Hematopoietic multipotent progenitor cell treated with erythropoietin and hydrocortisone succinate and interleukin-3 and kit ligand, for 17 days (in vitro differentiated cells): ENCODE data around the gene ADAMTS13.
A peak's percentile ranks its signal among the peaks of the same experiment; 100 is the strongest.
"Not testable (repeated sequence)": the region's sequence is repeated elsewhere in the genome, so short reads cannot be mapped to it uniquely, and the experiment has no call there.

Source experiments
- DNase-seq: peaks from one replicate; pipeline ENCODE4 v3.0.0-alpha.2; 2015; ENCODE audit warnings: low spot score

ADAMTS13 gene

DNA sequence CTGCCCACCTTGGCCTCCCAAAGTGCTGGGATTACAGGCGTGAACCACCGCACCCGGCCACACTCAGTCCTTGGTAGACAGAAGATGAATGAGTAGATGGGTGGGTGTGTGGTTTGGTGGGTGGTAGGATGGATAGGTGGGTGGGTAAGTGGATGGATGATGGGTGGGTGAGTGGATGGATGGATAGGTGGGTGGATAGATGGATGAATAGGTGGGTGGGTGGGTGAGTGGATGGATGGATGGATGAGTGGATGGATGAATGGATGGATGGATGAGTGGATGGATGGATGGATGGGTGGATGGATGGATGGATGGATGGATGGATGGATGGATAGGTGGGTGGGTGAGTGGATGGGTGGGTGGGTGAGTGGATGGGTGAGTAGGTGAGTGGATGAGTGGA, 29.9 kb upstream of the ADAMTS13 start:
- not testable (repeated sequence) for DNase-seq

GRCh38 chr9:133393399-133393798, 28.8 kb upstream of the ADAMTS13 start:
- no peak for DNase-seq

GRCh38 chr9:133394687-133395271, 27.4 kb upstream of the ADAMTS13 start:
- DNase-seq: no peak

- DNase-seq: no peak
These were observed 25.2 kb upstream of the ADAMTS13 start for GRCh38 chr9:133396952-133397351.

GRCh38 chr9:133397370-133397769, 24.8 kb upstream of the ADAMTS13 start:
- no peak for DNase-seq

DNA sequence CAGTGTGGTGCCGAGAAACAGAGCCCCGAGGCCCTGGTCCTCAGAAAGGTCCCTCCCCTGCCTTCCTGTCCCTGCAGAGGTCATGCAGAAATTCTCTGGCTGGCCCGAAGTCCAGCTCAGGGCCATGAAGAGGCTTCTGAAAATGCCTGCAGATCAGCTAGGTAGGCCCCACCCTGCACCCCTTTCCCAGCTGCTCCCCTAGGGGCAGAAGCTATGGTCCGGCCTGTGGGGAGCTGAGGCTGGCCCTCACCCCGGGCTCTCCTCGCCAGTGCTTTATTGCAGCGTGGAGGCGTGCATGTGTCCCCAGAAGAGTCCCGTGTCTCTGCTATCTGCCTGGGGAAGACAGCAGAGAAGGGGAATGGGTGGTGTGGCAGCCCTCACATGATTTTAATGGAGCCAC, 24.3 kb upstream of the ADAMTS13 start:
- DNase-seq: no peak

DNA sequence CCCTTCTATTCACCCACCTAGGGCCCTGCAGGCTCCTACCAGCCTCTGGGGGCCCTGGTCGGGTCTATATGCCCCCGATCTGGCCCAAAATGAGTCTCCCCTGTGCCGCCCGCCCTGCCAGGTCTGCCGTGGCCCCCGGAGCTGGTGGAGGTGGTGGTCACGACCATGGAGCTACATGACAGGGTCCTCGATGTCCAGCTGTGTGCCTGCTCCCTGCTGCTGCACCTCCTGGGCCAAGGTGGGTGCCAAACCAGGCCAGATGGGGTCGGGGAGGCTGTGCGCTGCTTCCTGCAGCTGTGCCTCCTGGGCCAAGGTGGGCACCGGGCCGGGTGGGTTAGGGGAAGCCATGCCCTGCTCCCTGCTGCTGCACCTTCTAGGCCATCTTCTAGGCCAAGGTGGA, 21.9 kb upstream of the ADAMTS13 start:
- DNase-seq: no peak

DNA sequence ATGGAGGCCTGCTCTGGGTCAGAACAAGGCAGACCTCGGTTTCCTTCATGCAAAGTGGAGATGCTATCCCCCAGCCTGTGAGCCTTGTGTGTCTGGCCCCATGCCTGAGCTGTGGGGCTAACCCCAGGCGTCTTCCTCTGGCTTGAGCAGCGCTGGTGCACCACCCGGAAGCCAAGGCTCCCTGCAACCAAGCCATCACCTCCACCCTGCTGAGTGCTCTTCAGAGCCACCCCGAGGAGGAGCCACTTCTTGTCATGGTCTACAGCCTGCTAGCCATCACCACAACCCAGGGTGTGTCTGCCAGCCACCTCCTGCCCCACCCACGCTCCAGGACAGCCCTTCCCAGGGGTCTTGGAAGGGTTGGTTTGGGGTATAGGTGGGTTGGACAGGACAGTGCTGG, 20.6 kb upstream of the ADAMTS13 start:
- no peak for DNase-seq

GRCh38 chr9:133402689-133403088, 19.5 kb upstream of the ADAMTS13 start:
- DNase-seq: no peak

GRCh38 chr9:133403766-133404453, 18.3 kb upstream of the ADAMTS13 start:
- peak; percentile 69 for DNase-seq

DNA sequence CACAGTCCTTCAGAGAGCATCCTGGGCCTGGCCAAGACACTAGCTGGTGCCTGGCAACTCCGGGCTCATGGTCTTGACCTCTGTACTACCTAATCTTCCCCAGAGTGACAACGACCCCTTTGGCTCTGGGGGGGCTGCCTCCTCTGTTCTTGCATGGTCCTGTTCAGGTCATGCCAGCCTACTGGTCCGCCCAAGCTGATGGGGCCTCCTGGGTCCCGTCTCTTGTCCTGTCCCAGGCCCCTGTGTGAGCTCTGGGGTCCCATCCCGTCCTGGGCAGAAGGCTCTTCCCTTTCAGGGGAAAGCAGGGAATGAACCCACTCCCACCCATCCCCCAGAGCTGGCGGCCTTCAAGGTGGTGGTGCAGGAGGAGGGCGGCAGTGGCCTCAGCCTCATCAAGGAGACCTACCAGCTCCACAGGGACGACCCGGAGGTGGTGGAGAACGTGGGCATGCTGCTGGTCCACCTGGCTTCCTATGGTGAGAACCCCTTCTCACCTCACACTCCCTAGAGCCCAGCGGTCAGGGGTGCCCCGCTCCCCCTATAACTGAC, 17.6 kb upstream of the ADAMTS13 start:
- DNase-seq: no peak

DNA sequence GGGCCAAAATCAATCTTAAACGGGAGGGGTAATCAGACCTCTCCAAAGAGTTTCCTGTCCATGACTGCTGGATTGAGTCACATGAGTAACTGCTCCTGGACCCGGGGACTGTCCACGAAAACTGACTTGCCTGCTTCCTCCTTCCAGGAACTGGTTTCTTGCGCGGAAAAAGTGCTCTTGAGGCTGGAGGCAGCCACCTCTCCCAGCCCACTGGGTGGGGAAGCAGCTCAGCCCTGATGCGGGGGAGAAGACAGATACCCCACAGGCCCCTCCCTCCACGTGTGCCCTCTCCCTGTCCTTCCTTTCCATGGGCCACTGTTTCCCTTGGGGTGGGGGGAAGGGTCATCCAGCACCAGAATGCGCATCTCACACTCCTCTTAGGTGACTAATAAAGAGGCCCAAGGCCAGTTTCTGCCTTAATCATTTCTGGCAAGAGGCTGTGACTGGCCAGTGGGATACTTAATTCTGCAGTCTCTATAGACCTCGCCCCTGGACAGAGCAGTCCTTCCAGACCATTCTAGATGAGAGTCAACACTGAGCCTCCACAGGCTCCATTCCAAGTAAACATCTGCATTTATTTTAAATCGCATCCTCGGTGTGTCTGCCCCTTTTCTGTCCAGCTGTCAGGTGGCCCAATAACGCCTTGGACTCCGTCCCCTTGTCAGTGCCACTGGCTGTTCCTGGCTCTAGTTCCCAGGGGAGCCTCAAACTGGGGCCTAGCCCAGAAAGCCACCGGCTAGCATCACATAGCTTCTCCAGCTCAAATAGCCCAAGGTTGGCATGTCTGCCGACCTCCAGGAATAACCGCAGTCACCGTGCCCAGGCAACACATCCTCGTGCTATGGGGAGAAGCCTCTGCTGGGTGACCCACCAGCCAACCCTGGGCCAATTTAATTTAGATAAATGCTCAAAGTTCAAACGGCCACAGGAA, 16.4 kb upstream of the ADAMTS13 start:
- no peak for DNase-seq

- peak; percentile 78 for DNase-seq
These were observed 15.5 kb upstream of the ADAMTS13 start for GRCh38 chr9:133406480-133407307.

GRCh38 chr9:133408042-133408441, 14.1 kb upstream of the ADAMTS13 start:
- no peak for DNase-seq

DNA sequence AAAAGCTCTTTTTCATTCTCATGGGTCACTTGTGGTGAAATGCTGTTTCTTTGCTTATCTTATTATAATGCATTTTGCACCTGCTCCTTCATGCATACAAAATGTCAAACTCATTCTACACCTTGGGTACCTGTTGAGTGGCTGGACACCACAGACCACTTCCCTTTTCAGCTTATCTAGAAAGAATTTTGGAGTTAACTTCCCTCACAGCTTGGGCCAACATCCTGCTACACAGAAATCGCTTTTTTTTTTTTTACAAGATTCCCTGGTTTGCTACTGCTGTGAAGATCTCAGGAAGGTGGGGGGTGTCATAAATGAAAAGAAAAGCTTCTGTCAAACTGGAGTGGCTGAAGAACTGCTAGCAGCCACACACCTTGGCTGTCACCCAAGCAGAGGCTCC, 7.0 kb upstream of the ADAMTS13 start:
- DNase-seq: no peak

GRCh38 chr9:133417541-133418461, 4.4 kb upstream of the ADAMTS13 start, which contains the start of gene REXO4:
TSS of gene REXO4 (minus strand) at chr9:133418010. CDS start at chr9:133417844, 166 bp downstream.
- peak; percentile 72 for DNase-seq

DNA sequence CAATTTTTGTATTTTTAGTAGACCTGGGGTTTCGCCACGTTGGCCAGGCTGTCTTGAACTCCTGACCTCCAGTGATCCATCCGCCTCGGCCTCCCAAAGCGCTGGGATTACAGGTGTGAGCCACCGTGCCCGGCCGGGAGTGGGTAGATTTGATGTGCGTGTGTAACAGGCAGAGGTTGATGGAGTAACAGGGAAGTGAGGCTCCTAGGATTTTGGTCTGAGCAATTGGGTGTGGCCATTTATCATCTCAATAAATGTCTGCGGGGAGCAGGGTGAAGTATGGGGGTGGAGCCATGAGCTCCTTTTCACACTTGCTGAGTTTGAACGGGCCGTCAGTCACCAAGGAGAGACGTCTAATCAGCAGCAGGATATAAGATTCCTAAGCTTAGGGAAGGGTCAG, 3.2 kb upstream of the ADAMTS13 start:
- DNase-seq: peak; percentile 8

- DNase-seq: no peak
These were observed 1.8 kb upstream of the ADAMTS13 start for GRCh38 chr9:133420392-133420827.

DNA sequence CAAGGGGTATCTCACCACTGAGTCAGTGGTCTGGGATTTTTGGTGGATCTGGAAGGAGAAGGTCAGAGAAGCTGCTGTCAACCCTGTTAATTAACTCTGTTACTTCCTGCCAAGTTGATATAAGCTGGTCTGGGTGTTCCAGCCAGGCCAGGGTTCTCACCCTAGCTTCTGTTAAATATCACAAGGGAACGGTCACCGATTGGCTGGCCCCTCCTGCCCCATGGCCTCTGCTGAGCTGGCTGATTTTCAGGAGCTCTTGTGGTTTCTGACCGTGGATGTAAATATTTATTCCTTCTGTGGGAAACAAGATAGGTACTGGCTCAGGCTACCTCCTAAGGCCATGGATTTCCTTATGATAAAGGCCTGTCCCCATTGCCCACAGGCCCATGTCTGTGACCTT, 1.0 kb downstream of the ADAMTS13 start:
- DNase-seq: no peak

GRCh38 chr9:133424187-133424586, 2.0 kb downstream of the ADAMTS13 start:
- DNase-seq: no peak
